GM21367 (cell line): Measurements from ENCODE around the gene RBM20.

ENCODE experiments used
- ATAC-seq: cut with Tn5 transposase; IDR thresholded peaks from one replicate; pipeline ENCODE4 v1.9.1; 2021; ENCODE audit not compliant: unreplicated experiment

RBM20 gene

DNA sequence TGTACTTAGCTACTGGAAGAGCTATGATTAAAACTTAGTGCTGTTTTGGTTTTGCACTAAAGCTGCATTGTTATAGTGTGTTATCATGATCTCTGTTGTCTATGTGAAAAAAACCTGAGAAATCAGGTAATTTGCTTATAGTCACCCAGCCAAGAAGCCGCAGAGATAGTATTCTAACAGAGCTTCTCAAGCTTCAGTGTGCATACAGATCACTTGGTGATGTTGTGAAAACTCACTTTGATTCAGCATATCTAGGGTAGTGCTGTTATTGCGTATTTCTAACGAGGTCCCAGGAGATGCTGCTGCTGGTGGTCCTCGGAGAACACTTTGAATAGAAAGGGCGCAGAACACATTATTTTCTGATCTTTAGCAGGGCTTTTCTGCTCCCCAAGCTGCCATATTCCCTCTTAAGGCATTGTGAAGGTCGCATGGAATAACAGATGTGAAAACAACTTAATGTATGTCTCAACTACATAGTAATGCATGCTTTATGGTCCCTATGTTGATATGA lies 159.2 kb downstream of the RBM20 start:
- ATAC-seq = peak; percentile 56

DNA sequence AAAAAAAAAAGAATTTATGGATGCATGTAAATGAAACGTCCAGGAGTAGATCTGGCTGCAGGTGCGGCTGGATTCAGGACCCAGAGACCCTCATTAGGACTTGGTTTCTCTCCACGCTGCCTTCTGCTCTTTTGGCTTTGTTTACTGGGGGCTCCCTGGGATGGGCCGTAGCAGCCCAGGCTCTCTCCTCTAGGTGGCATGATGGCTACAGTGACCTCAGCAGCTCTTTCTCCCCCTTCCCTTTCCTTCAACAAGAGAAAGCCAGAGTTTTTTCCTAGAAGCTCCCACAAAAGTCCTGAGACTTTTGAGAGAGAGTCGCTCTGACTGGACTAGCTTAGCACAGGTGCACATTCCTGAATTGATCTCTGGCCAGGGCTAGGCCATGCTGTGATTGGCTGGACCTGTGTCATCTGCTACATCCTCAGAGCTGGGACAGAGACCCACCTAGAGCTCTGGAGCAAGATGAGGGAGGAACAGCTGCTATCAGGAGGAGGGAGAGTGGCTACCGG lies 159.7 kb downstream of the RBM20 start:
- ATAC-seq = peak; percentile 40

DNA sequence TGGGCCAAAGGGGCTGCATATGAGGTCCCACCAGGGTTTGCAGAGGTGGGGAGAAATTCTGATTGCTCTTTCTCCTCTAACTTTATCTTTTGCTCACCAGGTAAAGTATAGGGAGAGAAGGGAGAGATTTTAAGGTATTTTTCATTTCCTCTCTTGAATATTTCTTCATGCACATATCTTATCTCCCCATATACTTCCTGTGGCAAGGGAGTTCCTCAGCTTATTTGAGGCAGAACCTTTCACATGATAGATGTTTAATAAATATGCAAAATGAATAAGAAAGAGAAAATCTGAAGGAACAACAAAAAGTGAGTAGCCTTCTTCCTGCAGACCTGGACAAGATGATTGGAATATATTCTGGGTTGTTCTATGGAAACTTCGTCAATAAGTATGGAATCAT lies 160.2 kb downstream of the RBM20 start:
- ATAC-seq = no peak

DNA sequence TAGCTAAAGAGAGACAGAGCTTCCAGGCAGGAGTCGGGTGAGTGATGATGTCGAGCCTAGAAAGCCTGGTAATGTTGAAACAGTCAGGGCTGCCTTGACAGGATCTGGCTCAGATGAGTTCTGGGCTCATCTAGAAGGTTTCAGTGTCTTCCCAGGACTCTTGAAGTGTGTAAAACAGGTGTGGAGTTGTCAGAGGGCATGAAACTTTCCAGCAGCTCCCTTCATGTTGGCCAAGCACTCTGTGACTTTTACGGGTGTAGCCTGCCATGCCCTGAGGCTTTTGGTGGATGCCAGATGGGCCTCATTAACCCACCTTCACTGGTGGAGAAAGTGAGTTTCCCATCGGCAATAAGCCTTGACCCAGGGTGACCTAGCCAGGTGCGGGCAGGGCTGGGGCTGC lies 161.2 kb downstream of the RBM20 start:
- no peak for ATAC-seq

DNA sequence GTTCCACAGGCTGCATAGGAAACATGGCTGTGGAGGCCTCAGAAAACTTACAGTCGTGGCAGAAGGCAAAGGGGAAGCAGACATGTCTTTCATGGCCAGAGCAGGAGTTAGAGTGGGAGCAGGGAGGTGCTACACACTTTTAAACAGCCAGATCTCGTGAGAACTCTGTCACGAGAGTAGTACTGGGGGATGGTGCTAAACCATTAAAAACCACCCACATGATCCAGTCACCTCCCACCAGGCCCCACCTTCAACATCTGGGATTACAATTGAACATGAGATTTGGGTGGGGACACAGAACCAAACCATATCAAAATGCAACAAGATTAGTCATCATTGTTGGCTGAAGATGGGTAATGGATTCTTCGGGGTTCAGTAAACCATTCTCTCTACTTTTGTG lies 162.2 kb downstream of the RBM20 start:
- no peak for ATAC-seq

DNA sequence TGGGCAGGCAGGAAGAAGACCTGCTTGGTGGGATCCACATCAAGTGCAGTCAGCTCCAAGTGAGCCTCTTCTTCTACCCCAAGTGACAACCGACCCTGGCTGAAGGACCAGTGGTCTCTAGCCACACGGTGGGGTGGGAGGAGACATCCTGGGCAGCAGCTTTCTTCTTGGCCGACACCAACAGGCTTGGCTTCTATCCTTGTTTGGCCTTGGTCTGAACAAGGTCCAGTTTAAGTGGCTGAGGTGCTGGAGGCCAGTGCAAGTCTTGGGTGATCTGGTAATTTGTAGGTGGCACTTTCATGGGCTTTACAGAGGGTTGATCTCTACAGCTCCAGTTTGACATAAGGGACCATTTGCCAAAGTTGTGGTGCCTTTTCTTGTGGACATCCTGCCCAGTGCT lies 164.0 kb downstream of the RBM20 start:
- no peak for ATAC-seq

DNA sequence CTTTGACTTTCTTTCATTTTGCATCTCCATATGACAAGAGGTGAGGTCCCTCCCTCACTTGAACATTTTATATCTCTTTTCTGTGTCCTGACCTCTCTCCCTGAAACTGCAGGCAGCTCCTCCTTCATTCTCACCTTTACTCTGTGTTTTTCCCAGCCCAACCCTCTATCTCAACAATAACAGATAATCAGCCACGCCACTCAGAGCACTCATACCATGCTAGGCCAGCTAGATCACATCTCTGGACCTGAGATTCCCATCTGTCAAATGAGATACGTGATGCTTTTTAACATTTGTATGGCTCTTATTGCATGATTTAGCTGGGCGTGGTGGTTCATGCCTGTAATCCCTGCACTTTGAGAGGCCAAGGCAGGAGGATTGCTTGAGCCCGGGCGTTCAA lies 164.5 kb downstream of the RBM20 start:
- no peak for ATAC-seq

DNA sequence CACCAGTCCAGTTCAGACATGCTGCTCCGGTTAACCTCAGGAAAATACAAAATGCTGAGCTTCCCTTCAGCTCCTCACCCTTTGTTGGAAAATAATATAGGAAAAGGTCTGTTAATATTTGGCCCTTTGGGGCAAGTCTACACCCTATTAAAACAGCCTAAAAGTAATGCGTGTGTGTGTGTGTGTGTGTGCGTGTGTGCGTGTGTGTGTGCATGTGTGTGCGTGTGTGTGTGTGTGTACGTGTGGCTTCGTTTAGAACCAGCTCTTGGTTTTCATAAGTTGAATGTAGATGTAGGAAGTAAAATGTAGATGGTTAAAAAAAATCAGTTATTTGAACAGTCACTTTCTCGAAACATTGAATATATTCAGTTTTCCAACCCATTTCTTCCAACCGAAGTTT lies 166.5 kb downstream of the RBM20 start:
- ATAC-seq = no peak

DNA sequence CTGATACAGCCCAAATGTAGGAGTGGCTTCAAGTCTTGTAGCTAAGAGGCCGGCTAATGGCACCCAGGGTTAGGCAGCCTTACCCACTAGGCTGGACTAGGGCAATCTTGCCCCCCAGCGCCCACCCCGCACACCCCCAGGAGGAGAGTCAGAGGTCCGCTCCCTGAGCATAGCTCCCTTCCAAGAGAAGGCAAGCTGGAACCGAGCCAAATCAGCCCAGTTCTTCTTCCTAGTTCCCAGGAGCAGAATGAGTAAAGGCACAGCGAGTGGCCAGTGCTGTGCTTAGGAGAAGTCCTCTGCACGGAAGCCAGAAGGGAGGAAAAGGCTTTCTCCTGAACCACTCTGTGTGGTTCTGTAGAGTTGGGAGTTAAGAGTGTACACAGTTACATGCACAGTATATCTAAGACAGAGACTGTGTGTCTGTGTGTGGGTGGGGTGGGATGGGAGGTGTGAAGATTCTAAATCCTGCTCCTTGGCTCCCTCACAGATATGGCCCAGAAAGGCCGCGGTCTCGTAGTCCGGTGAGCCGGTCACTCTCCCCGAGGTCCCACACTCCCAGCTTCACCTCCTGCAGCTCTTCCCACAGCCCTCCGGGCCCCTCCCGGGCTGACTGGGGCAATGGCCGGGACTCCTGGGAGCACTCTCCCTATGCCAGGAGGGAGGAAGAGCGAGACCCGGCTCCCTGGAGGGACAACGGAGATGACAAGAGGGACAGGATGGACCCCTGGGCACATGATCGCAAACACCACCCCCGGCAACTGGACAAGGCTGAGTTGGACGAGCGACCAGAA lies 167.8 kb downstream of the RBM20 start:
- no peak for ATAC-seq

DNA sequence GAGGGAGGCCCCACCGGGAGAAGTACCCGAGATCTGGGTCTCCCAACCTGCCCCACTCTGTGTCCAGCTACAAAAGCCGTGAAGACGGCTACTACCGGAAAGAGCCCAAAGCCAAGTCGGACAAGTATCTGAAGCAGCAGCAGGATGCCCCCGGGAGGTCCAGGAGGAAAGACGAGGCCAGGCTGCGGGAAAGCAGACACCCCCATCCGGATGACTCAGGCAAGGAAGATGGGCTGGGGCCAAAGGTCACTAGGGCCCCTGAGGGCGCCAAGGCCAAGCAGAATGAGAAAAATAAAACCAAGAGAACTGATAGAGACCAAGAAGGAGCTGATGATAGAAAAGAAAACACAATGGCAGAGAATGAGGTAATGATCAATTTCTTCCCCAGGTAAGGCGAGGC lies 168.4 kb downstream of the RBM20 start:
- ATAC-seq = no peak

DNA sequence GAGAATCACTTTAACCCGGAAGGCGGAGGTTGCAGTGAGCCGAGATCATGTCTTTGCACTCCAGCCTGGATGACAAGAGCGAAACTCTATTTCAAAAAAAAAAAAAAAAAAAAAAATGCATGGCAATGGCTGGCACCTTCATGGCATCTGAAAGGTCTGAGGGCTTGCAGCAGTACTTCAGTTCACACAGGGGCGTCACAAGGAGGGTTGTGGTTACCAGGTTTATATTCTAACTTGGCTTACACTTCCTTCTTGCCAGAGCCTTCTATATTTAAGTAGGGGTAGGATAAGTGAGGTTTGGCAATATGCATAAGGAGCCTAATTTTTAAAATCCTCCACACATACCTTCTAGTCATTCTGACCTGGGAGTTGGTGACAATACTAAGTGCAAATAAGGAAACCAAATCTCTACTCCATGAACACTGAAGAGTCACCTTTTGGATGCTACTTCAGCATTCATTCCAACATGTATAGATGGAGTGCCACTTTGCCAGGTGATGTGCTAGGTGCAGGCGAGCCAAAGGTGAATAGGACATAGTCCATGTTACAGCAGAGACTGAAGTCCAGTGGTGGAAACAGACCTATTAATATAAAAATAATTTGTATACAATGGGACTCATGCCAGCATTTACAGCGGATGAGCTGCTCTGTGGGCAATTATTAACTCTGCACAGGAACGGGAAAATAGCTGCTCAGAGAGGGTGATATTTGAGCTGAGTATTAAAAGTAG lies 169.8 kb downstream of the RBM20 start:
- ATAC-seq = no peak

DNA sequence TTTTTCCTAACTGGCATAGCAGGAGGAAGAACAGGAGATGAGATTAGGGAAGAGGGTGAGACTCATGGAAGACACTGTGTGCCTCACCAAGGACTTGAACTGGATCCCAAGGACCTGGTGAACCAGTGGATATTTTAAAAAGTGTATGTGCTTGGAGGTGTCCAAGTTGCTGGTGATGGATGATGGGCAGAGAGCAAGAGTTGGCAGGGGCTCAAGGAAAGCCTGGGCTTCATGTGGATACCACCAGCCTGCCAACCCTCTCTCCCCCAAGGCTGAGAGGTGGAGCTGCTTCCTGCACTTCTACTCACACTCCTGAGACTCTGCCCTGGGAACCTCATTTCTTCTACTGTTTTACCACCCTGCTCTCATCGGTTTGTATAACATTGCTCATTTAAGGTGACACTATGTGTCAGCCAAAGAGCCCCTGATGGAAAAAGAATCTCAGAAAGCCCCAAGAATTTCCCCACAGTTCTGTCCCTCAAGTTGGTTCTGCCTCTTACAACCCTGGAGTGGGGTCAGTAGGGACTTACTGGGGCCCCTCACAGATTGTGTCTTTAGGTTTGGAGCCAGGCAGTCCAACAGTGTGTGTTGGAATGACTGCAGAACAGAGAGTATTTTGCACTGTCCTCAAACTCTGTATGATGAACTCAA lies 171.3 kb downstream of the RBM20 start:
- no peak for ATAC-seq

DNA sequence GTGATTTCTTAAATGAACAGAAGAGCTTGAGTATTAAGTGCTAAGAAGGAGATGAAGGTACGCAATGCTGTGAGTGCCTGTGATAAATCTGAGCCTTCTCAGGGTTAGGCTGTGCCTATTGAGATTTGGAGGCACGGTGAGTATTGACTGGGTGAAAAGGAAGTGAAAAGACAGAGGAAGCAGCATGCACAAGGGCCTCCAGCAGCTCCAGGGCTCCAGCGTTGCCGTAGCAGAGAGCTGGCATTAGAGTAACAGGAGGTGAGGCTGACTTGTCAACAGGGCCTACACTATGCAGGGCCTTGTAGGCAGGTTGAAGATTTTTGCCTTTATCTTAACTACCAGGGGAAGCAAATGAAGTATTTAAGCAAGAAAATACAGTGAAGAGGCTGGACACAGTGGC lies 173.5 kb downstream of the RBM20 start:
- no peak for ATAC-seq

DNA sequence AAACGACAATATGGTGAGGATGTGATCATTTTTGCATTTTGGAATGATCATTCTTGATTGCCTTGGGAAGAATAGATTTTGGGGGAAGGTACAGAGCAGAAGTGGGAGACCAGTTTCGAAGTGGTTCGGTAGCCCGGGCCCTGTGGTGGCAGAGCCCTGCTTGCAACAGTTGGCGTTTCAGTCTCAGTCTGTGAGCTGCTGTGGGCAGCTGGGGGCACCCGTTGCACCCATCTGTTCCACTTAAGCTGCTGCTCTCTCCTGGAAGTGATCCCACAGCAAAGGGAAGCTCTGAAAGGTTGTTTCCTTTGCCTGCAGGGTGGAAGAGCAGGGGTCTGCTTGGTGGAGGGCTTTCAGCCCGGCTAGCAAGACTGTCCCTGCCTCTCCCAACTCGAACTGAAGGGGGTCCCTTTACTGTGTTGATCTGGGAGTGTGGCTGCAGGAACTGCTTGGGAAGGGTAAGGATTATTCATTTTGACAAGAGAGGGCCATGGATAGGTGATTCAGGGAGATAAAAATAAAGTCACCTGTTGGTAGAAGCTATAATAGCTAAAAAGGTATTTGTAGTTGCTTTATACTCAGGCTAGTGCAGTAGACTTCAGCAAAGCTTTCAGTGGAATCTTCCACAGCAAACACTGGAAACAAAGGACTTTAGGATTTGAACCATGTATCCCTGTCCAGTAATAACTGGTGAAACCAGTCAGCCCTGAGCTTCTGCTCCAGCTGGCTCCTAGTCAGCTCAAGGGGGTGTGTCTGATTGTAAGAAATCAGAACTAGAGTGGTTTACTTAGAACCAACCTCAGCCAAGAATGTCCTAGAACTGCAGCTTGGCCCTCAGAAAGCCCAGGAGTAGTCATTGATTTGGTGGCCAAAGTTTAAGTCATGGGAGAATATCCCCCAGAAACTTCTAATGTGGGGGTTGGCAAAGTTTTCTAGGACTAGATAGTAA lies 174.4 kb downstream of the RBM20 start:
- ATAC-seq = no peak

DNA sequence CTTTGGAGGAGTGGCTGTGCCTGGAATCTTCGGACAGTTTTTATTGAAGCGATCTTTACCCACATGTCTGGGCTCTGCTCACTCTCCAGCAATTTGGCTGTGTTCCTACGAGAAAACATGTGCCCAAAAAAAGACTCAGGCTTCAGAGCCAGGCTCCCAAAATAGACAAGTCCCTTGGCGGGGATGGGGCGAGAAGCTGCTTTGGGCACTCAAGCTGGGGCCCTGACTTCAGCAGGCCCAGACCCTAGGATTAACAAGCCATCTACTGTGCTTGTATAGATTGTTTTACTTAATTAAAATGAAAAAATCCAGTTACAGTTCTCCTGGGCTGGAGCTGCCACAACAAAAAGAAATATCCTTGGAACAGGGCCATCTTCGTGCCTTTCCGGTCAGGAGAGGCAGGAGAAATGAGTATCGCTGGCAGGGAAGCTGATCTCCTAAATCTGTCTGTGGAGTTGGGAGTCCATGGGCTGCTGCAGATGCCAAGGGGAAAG lies 176.2 kb downstream of the RBM20 start:
- ATAC-seq = no peak

DNA sequence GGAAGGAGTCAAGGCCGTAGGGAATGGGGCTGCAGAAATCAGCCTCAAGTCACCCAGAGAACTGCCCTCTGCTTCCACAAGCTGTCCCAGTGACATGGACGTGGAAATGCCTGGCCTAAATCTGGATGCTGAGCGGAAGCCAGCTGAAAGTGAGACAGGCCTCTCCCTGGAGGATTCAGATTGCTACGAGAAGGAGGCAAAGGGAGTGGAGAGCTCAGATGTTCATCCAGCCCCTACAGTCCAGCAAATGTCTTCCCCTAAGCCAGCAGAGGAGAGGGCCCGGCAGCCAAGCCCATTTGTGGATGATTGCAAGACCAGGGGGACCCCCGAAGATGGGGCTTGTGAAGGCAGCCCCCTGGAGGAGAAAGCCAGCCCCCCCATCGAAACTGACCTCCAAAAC lies 177.4 kb downstream of the RBM20 start:
- no peak for ATAC-seq

DNA sequence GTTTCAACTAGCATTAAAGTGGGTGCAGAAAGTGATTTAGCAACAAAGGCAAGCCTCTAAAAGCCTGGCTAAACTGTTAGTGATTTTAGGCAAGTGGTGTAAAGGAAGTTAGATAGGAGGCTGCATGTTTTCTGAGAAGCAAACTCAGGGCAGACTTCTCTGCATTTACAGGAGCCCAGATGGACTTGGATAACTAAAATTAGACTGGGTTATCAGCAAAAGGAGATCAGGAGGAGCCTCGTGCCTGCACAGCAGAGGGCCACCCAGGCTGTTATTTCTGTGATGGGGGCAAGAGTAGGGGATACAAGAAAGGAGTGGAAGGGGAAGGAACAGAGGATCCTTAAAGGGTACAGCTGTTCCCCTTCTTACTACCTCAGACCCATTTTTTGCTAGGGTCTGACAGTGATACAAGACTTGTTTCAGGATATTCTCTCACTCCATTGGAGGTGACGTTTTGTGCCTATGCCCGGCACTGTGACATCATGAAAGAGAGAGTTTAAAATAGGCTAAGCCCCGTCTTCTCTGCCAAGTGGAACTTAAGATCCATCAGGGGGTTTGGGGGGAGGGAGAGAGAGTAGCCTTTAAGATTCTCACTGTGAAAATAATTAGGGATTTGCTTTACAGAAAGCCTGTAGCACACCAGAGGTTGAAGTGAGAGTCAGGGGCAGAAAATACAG lies 178.0 kb downstream of the RBM20 start:
- no peak for ATAC-seq

DNA sequence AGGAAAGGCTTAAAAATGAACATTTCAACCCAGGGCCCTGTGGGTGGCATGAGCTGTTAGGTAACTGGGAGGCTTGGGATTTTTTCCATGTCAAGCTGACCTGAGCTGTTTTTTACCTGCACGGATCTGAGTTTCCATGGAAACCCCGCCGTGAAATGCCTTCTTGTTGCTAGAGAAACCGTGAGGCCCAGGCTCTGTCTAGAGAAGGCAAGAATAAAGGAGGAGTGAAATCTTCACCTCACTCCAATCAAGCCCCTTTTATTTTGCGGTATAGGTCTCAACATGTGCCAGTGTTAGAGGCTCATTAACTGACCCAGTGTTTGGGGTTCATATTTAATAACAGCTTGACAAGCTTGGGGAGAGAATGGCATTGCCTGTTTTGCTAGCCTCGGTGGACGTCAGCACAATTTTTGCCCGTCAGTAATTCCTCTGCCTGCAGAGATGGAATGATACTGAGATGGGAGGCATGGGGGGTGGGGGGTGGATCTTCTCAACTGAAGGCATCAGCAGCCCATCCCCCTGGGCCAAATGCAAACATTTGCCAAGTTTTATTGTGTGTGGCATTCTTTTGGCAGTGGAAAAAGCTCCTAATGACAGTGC lies 178.7 kb downstream of the RBM20 start:
- ATAC-seq = no peak

DNA sequence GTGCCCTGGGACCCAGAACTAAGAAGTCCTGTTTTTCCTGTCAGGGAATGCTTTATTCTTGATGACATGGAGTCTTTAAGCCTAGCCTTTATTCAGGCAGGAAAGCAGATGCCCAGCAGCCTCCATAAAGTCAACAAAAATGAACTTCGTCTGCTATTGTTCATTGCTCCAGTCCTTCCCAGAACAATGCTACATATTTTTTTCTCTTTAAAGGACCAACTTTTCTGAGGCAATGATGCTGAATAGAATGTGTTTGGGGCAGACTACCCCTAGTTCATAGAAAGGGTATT lies 180.0 kb downstream of the RBM20 start:
- ATAC-seq = no peak

DNA sequence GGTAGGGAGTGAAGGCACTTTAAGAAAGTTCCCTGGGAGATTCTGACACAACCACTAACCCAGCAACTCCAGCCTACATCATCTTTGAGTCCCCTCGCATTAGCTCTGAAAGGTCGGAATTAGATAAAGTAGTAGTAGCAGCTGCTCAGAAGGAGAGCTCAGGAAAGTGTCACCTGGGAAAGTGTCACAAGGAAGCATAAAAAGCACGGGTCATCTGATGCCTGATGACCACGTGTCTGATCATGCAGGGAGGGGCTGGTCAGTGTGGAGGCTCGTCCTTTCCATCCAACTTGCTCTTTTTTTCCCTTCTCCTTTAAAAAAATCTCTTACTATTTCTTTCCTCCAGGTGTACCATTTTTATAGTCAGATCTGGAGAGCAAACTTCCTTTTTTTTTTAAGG lies 180.5 kb downstream of the RBM20 start:
- ATAC-seq = no peak
